Kidney (tissue), 14 donors: ENCODE data around the gene LMX1B. TPM values are rescaled to one million over a fixed set of nuclear protein-coding genes. Genes with fewer than 3 reads are reported as not detected.

ENCODE experiments used
- DNase-seq, 5 donors: peaks; one replicate each; pipeline ENCODE4 v3.0.0-alpha.2; 2013 to 2020
- FAIRE-seq: peaks from 2 replicates; lab custom pipeline; 2012; peaks lifted over from hg19 to GRCh38; lab: Jason Lieb, UNC
- H3K27ac ChIP-seq, 2 donors: one replicate each; pipeline ENCODE4 v1.7.0; 2013; ENCODE audit warnings: low read depth in 2 of 2, low read length in 2 of 2, inconsistent platforms in 1 of 2
- H3K27me3 ChIP-seq: one replicate; pipeline ENCODE4 v1.7.1; 2013; ENCODE audit warnings: low read length, inconsistent platforms; ENCODE audit not compliant: control insufficient read depth, insufficient read depth
- H3K36me3 ChIP-seq, 3 donors: one replicate each; pipeline versions ENCODE4 v1.7.0 to v1.7.1; 2013; ENCODE audit warnings: low read length in 3 of 3, control low read depth in 1 of 3, inconsistent platforms in 1 of 3; ENCODE audit not compliant: insufficient read depth in 3 of 3, control insufficient read depth in 2 of 3
- H3K4me1 ChIP-seq, 3 donors: one replicate each; pipeline versions ENCODE4 v1.7.0 to v1.7.1; 2013; ENCODE audit warnings: low read length in 3 of 3, inconsistent platforms in 1 of 3, low read depth in 1 of 3; ENCODE audit not compliant: control insufficient read depth in 2 of 3, insufficient read depth in 2 of 3
- H3K4me3 ChIP-seq, 3 donors: one replicate each; pipeline versions ENCODE4 v1.7.0 to v1.8.1; 2013; ENCODE audit warnings: low read length in 3 of 3, control low read depth in 1 of 3, inconsistent platforms in 1 of 3
- H3K9ac ChIP-seq, 3 donors: one replicate each; pipeline versions ENCODE4 v1.7.0 to v1.7.1; 2013; ENCODE audit warnings: low read length in 3 of 3, control low read depth in 1 of 3, inconsistent platforms in 1 of 3
- H3K9me3 ChIP-seq, 3 donors: one replicate each; pipeline versions ENCODE4 v1.7.0 to v1.7.1; 2013; ENCODE audit warnings: low read length in 3 of 3, control low read depth in 1 of 3, inconsistent platforms in 1 of 3; ENCODE audit not compliant: control insufficient read depth in 2 of 3, insufficient read depth in 1 of 3
- CTCF ChIP-seq: IDR thresholded peaks from 3 replicates; pipeline ENCODE4 v1.5.1; 2012; ENCODE audit warnings: mild to moderate bottlenecking, moderate library complexity, borderline replicate concordance; ENCODE audit not compliant: insufficient read depth; ENCODE audit errors: extremely low read depth
- intact Hi-C: fragments of 100-400 bp; cut with DNase I; formaldehyde crosslinking; loops from one replicate; pipeline ENCODE4 v1.11.1; 2022
- polyA plus RNA-seq: library from polyadenylated mRNA; stranded (reverse); fragments of 350-450 nt; fragmentation: Illumina TruSeq; extraction: RNeasy Lipid Tissue Mini Kit (QIAGEN cat#74804); gene quantifications from one replicate; pipeline ENCODE4 v1.2.3, GENCODE V29; 2014; ENCODE audit warnings: low read depth, low replicate concordance; ENCODE audit not compliant: insufficient read depth
- total RNA-seq: library from RNA; stranded (reverse); fragmentation: NEBNext Ultra II Directional; extraction: Animal tissue kit (Norgen Biotek cat#: 25700); gene quantifications from one replicate; pipeline ENCODE4 v1.2.1, GENCODE V29; 2021
- donor health status: control.
- donor health status: control.
- donor health status: control.
- donor health status: control.
- donor health status: control.
- donor health status: DM: yes; HTN: yes; CAD: no.
- donor health status: Normal renal cell carcinoma (clear cell type).

Gene LMX1B
- total and polyA plus RNA-seq, 2 donors from 2014 or later = 0.57 to 2.6 TPM

- DNase-seq = peak in 2 of 5 donors; percentile 54 to 55
- H3K27ac ChIP-seq = no peak overlapping the region
- no peaks in the 10 kb centered on the region for H3K36me3 ChIP-seq
- no peaks in the 10 kb centered on the region for H3K9me3 ChIP-seq
- no peak overlapping the region for H3K4me3 ChIP-seq
- no peak overlapping the region for H3K9ac ChIP-seq
- intact Hi-C loops = loop anchor here (10.0 kb wide), 1 partner anchor 166 kb away; no protein-coding TSS in a partner anchor
- peaks cover 0 to 2% (median 0%) of the 10 kb centered on the region in 3 donors for H3K4me1 ChIP-seq
- H3K27me3 ChIP-seq = peaks cover 52% of the 10 kb centered on the region
- no peak for FAIRE-seq
- TF ChIP-seq CTCF = no peak
These were observed 5.0 kb downstream of the LMX1B start for GRCh38 chr9:126618585-126619360.

- Histone ChIP-seq H3K27ac (no peak overlapping the region), H3K27me3 (peaks cover 50% of the 10 kb centered on the region), H3K4me1 (peaks cover 0 to 2% (median 0%) of the 10 kb centered on the region in 3 donors), H3K36me3 (no peaks in the 10 kb centered on the region), H3K9me3 (no peaks in the 10 kb centered on the region), H3K9ac (no peak overlapping the region), H3K4me3 (no peak overlapping the region)
- intact Hi-C loops = loop anchor here (10.0 kb wide), 1 partner anchor 165 kb away; no protein-coding TSS in a partner anchor
- DNase-seq (peak in 2 of 5 donors; percentile 53 to 55), FAIRE-seq (no peak)
- TF ChIP-seq CTCF = no peak
These were observed 5.8 kb downstream of the LMX1B start for GRCh38 chr9:126619361-126620135.

GRCh38 chr9:126620478-126620877 is 6.8 kb downstream of the LMX1B start:
- intact Hi-C loops = no loop called here
- no peak for TF ChIP-seq CTCF
- Histone ChIP-seq H3K9me3 (no peaks in the 10 kb centered on the region), H3K4me3 (no peak overlapping the region), H3K4me1 (no peaks in the 10 kb centered on the region), H3K36me3 (no peaks in the 10 kb centered on the region), H3K27me3 (peaks cover 55% of the 10 kb centered on the region), H3K27ac (no peak overlapping the region), H3K9ac (no peak overlapping the region)
- DNase-seq (peak in 2 of 5 donors; percentile 33 to 45), FAIRE-seq (no peak)
